NB4 (cell line): Measurements from ENCODE around the gene CHPF.

Source experiments
- CTCF ChIP-seq: IDR thresholded peaks from one replicate; pipeline ENCODE4 v1.5.1; 2012; ENCODE audit warnings: low read depth, low read length
- MYC ChIP-seq: IDR thresholded peaks from 2 replicates; pipeline ENCODE4 v1.6.1; 2011; ENCODE audit warnings: low read depth, low read length
- POLR2A ChIP-seq: IDR thresholded peaks from 2 replicates; pipeline ENCODE4 v1.6.1; 2011; ENCODE audit warnings: mild to moderate bottlenecking; ENCODE audit not compliant: insufficient read length; ENCODE audit errors: extremely low read depth
- TF ChIP-seq, protein P1 (sequence below): IDR thresholded peaks from 2 replicates; pipeline ENCODE4 v1.6.1; 2011; ENCODE audit warnings: low read depth, low read length

DNA sequence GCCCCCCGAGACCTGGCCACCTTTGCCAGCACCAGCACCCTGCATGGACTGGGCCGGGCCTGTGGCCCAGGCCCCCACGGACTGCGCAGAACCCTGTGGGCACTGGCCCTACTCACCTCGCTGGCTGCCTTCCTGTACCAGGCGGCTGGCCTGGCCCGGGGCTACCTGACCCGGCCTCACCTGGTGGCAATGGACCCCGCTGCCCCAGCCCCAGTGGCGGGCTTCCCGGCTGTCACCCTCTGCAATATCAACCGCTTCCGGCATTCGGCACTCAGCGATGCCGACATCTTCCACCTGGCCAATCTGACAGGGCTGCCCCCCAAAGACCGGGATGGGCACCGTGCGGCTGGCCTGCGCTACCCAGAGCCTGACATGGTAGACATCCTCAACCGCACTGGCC, 28.8 kb downstream of the CHPF start:
- no peak for TF ChIP-seq MYC
- TF ChIP-seq CTCF = no peak
- TF ChIP-seq POLR2A = no peak
- TF ChIP-seq, protein P1, sequence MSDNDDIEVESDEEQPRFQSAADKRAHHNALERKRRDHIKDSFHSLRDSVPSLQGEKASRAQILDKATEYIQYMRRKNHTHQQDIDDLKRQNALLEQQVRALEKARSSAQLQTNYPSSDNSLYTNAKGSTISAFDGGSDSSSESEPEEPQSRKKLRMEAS = no peak
